ENCODE measurements around the gene HMGCS1. TPM values are rescaled to one million over a fixed set of nuclear protein-coding genes. Genes with fewer than 3 reads are reported as not detected.
"Not testable (repeated sequence)": the region's sequence is repeated elsewhere in the genome, so short reads cannot be mapped to it uniquely, and the experiment has no call there.

HMGCS1 gene
- total RNA-seq, 4 donors from 2014 or later = 3.8 to 113 (median 25.4) TPM

DNA sequence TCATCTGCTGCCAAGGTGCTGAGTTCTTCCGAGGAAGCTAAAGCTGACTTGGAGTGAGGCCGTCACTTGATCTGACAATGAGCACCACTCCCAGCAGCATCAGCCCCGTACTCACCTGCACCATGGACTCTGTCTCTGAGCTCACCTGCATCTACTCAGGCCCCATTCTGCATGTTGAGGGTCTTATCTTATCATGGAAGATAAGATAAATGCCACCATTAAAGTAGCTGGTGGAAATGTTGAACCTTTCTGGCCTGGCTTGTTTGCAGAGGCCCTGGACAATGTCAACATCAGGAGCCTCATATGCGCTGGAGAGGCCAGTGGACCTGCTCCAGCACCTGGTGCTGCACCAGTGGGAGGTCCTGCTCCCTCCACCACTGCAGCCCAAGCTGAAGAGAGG lies 35.0 kb upstream of the HMGCS1 start:
- Histone ChIP-seq H3K27ac (no peak overlapping the region), H3K4me3 (no peak overlapping the region), H3K4me1 (no peaks in the 10 kb centered on the region), H3K36me3 (no peaks in the 10 kb centered on the region), H3K27me3 (no peaks in the 10 kb centered on the region), H3K9me3 (no peaks in the 10 kb centered on the region)
- TF ChIP-seq POLR2A (IDR thresholded peaks at IDR 0.05) = no peak
- intact Hi-C loops (cut with DNase I; ENCODE audit: low total_unique reads) = no loop called here
- no peak for DNase-seq

DNA sequence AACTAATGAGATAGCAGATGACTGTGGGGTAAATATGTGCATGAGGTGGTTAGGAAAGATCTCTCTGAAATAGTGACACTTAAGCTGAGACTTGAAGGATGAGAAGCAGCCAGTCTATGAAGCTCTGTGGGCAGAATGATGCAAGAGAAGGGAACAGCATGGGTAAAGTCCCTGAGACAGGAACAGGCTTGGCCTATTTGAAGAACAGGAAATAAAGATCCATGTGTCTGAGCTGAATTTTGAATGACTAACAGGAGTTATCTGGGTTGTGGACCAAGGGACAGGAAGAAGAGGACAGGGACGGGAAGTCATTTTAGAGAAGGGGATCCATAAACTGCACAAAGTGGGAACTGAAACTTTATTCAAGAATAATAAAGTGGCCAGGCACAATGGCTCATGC lies 25.6 kb upstream of the HMGCS1 start:
- intact Hi-C loops (cut with DNase I; ENCODE audit: low total_unique reads) = no loop called here
- Histone ChIP-seq H3K27ac (no peak overlapping the region), H3K36me3 (no peaks in the 10 kb centered on the region), H3K4me3 (no peak overlapping the region), H3K9me3 (peaks cover 0 to 4% of the 10 kb centered on the region in 2 donors), H3K27me3 (no peaks in the 10 kb centered on the region), H3K4me1 (no peaks in the 10 kb centered on the region)
- TF ChIP-seq POLR2A (IDR thresholded peaks at IDR 0.05) = no peak
- no peak for DNase-seq

DNA sequence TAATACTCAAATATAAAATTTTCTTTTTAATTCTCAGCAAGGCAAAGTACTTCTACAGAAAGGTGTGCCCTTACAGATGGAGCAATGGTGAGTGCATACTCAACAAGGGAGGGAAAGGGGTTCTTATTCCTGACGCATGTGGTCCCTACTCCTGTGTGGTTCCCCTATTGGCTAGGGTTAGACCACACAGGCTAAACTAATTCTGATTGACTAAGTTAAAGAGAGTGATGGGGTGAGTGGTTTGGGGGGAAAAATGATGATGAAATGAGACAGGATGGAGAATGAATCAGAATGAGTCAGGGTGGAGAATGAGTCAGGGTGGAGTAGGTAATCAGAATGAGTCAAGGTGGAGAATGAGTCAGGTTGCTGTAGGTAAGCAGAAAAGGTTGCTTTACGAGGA lies 22.9 kb upstream of the HMGCS1 start:
- H3K4me3 ChIP-seq = no peak overlapping the region
- TF ChIP-seq, protein P1, sequence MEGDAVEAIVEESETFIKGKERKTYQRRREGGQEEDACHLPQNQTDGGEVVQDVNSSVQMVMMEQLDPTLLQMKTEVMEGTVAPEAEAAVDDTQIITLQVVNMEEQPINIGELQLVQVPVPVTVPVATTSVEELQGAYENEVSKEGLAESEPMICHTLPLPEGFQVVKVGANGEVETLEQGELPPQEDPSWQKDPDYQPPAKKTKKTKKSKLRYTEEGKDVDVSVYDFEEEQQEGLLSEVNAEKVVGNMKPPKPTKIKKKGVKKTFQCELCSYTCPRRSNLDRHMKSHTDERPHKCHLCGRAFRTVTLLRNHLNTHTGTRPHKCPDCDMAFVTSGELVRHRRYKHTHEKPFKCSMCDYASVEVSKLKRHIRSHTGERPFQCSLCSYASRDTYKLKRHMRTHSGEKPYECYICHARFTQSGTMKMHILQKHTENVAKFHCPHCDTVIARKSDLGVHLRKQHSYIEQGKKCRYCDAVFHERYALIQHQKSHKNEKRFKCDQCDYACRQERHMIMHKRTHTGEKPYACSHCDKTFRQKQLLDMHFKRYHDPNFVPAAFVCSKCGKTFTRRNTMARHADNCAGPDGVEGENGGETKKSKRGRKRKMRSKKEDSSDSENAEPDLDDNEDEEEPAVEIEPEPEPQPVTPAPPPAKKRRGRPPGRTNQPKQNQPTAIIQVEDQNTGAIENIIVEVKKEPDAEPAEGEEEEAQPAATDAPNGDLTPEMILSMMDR (IDR thresholded peaks at IDR 0.05) = no peak
- TF ChIP-seq POLR2A (IDR thresholded peaks at IDR 0.05) = no peak
- intact Hi-C loops (cut with DNase I; ENCODE audit: low total_unique reads) = no loop called here
- H3K27me3 ChIP-seq = no peaks in the 10 kb centered on the region
- H3K27ac ChIP-seq = no peak overlapping the region
- H3K9me3 ChIP-seq = peaks cover 0 to 4% of the 10 kb centered on the region in 2 donors
- H3K36me3 ChIP-seq = no peaks in the 10 kb centered on the region
- H3K4me1 ChIP-seq = no peaks in the 10 kb centered on the region
- no peak for DNase-seq

DNA sequence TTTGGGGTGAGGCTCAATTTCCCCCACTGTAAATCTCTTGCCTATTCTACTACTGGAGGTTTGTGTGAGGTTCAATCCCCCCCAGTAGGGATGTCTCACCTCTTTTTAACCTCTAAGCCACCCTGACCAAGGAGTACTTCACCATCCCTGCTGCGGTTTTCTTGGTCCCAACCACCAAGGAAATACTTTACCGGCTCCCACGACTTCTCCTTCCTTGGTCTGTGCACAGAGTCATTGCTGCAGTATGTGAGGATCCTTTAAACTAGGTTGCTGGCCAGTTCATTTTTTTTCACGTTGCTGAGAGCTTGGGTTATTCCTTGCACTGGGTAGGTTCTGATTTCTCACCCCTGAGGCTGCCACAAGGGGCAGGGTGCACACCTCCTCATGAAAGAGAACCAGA lies 22.5 kb upstream of the HMGCS1 start:
- Histone ChIP-seq H3K4me3 (no peak overlapping the region), H3K4me1 (no peaks in the 10 kb centered on the region), H3K36me3 (no peaks in the 10 kb centered on the region), H3K27me3 (no peaks in the 10 kb centered on the region), H3K27ac (no peak overlapping the region), H3K9me3 (peaks cover 0 to 4% of the 10 kb centered on the region in 2 donors)
- no peak for TF ChIP-seq POLR2A (IDR thresholded peaks at IDR 0.05)
- TF ChIP-seq, protein P1 (IDR thresholded peaks at IDR 0.05) = no peak
- intact Hi-C loops (cut with DNase I; ENCODE audit: low total_unique reads) = no loop called here
- no peak for DNase-seq

DNA sequence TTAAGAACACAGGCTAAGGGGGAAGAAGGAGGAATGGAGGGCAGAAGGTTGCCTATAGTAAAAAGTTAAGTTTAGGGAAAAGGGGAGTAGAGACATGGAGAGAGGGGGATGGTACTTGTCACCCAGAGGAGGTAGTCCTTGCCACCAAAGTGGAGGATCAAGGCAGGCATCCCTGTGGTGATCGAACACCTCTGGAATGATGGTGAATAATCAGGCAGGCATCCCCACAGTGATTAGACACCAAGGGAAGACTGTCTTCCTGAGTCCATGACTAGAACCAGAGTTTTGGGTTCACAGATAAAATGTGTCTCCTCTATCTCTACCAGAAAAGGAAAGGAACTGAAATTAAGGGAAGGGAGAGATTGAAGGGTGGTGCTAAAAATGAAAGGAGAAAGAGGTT lies 19.2 kb upstream of the HMGCS1 start:
- no peak for DNase-seq
- Histone ChIP-seq H3K27me3 (no peaks in the 10 kb centered on the region), H3K27ac (no peak overlapping the region), H3K9me3 (no peaks in the 10 kb centered on the region), H3K36me3 (no peaks in the 10 kb centered on the region), H3K4me3 (no peak overlapping the region), H3K4me1 (no peaks in the 10 kb centered on the region)
- TF ChIP-seq, protein P1 (IDR thresholded peaks at IDR 0.05) = no peak
- no peak for TF ChIP-seq POLR2A (IDR thresholded peaks at IDR 0.05)
- intact Hi-C loops (cut with DNase I; ENCODE audit: low total_unique reads) = no loop called here

DNA sequence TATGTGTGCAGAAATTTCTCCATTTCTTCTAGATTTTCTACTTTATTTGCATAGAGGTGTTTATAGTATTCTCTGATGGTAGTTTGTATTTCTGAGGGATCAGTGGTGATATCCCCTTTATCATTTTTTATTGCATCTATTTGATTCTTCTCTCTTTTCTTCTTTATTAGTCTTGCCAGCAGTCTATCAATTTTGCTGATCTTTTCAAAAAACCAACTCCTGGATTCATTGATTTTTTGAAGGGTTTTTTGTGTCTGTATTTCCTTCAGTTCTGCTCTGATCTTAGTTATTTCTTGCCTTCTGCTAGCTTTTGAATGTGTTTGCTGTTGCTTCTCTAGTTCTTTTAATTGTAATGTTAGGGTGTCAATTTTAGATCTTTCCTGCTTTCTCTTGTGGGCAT lies 12.4 kb upstream of the HMGCS1 start:
- H3K4me1 ChIP-seq; DNase-seq; H3K9me3 ChIP-seq; H3K27ac ChIP-seq; H3K27me3 ChIP-seq; H3K4me3 ChIP-seq; H3K36me3 ChIP-seq; intact Hi-C loops (cut with DNase I; ENCODE audit: low total_unique reads): not testable (repeated sequence)

DNA sequence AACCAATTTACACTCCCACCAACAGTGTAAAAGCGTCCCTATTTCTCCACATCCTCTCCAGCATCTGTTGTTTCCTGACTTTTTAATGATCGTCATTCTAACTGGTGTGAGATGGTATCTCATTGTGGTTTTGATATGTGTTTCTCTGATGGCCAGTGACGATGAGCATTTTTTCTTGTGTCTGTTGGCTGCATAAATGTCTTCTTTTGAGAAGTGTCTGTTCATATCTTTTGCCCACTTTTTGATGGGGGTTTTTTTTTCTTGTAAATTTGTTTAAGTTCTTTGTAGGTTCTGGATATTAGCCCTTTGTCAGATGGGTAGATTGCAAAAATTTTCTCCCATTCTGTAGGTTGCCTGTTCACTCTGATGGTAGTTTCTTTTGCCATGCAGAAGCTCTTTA lies 10.3 kb upstream of the HMGCS1 start:
- H3K27ac ChIP-seq; H3K9me3 ChIP-seq; H3K36me3 ChIP-seq; H3K27me3 ChIP-seq; H3K4me1 ChIP-seq; H3K4me3 ChIP-seq; DNase-seq; intact Hi-C loops (cut with DNase I; ENCODE audit: low total_unique reads): not testable (repeated sequence)

Data from uterus (tissue), 4 donors.